ENCODE results near the gene ZFP2. TPM values are rescaled to one million over a fixed set of nuclear protein-coding genes. Genes with fewer than 3 reads are reported as not detected.
"Not testable (repeated sequence)": the region's sequence is repeated elsewhere in the genome, so short reads cannot be mapped to it uniquely, and the experiment has no call there.

The ZFP2 gene
- total RNA-seq, 1 experiment from 2014 or later = 0.54 TPM

DNA sequence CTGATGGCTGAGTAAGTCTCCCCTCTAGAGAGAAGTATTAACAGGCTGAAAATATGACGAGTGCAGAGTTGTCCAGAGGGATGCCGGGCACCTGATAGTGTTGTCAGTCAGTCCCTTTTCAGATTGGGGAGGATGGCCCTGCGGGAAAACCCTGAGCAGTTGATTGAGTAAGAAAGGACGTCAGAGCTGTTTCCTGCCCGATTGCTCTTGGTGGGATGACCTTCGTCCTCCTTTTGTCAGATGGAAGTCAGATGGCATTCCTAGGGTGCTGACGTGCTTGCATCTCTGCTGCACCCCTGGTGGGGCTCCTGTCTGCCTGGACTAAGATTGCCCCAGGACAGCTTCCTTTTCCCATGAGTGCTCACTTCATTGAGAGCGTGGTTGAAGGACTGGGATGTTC lies 26.1 kb upstream of the ZFP2 start:
- POLR2A ChIA-PET = no interaction called here

DNA sequence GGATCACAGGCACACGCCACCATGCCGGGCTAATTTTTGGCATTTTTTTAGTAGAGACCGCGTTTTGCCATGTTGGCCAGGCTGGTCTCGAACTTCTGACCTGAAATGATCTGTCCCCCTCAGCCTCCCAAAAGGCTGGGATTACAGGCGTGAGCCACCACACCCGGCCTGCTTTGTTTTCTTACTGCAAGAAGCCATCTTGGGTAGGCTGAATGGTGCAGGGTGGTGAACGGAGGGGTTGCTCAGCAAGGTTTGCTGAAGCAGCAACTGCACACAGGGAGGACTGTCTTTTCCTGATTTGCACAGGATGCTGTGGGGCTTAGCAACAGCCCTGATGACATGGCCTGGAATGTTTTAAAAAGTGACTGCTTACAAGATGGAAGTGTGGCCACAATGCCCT lies 25.3 kb upstream of the ZFP2 start:
- BruUV-seq (replicated peaks) = no TSS peak

More for the DNA sequence above, 26.1 kb upstream of the ZFP2 start:
- Mint-ChIP-seq H3K9me3 (ENCODE audit: unreplicated experiment) (peaks cover 43% of the 10 kb centered on the region), H3K4me1 (ENCODE audit: insufficient read depth, unreplicated experiment) (no peaks in the 10 kb centered on the region), H3K27ac (ENCODE audit: low read depth, unreplicated experiment) (no peak overlapping the region), H3K27me3 (ENCODE audit: insufficient read depth, unreplicated experiment) (no peaks in the 10 kb centered on the region), H3K4me3 (ENCODE audit: unreplicated experiment) (no peak overlapping the region), H3K36me3 (ENCODE audit: insufficient read depth, unreplicated experiment) (peaks cover 98% of the 10 kb centered on the region)
- no peak for DNase-seq (ENCODE audit: unreplicated experiment)
- BruUV-seq (replicated peaks) = no TSS peak
- intact Hi-C loops (cut with micrococcal nuclease) = no loop called here
- no peak for TF ChIP-seq CTCF (IDR thresholded peaks at IDR 0.05; ENCODE audit: unreplicated experiment)
- CTCF ChIA-PET = no interaction called here

DNA sequence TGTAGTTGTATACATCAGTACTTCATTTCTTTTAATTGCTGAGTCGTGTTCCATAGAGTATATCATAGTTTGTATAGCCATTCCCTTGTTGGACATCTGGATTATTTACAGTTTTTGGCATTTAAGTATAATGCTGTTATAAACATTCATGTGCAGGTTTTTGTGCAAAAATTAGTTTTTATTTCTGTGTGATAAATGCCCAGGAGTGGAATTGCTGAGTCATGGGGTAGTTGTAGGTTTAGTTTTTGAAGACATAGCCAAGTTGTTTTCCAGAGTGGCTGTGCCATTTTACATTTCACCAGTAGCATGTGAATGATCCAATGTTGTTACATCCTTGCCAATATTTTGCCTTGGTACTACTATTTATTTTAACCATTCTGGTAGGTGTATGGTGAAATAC lies 23.4 kb upstream of the ZFP2 start:
- Mint-ChIP-seq H3K4me1 (ENCODE audit: insufficient read depth, unreplicated experiment) (no peaks in the 10 kb centered on the region), H3K27me3 (ENCODE audit: insufficient read depth, unreplicated experiment) (no peaks in the 10 kb centered on the region), H3K4me3 (ENCODE audit: unreplicated experiment) (no peak overlapping the region), H3K36me3 (ENCODE audit: insufficient read depth, unreplicated experiment) (peaks cover 98% of the 10 kb centered on the region), H3K9me3 (ENCODE audit: unreplicated experiment) (peaks cover 70% of the 10 kb centered on the region), H3K27ac (ENCODE audit: low read depth, unreplicated experiment) (no peak overlapping the region)
- POLR2A ChIA-PET = no interaction called here
- no TSS peak for BruUV-seq (replicated peaks)
- intact Hi-C loops (cut with micrococcal nuclease) = no loop called here
- no peak for DNase-seq (ENCODE audit: unreplicated experiment)
- CTCF ChIA-PET = interaction anchor here (0.7 kb wide), 1 partner anchor 48 kb away, joined by 3 read pairs; no protein-coding TSS in a partner anchor
- TF ChIP-seq CTCF (IDR thresholded peaks at IDR 0.05; ENCODE audit: unreplicated experiment) = no peak

More for the DNA sequence above, 25.3 kb upstream of the ZFP2 start:
- ChIA-PET POLR2A (no interaction called here), CTCF (no interaction called here)
- Mint-ChIP-seq H3K9me3 (ENCODE audit: unreplicated experiment) (peaks cover 51% of the 10 kb centered on the region), H3K4me1 (ENCODE audit: insufficient read depth, unreplicated experiment) (no peaks in the 10 kb centered on the region), H3K36me3 (ENCODE audit: insufficient read depth, unreplicated experiment) (peaks cover 98% of the 10 kb centered on the region), H3K27ac (ENCODE audit: low read depth, unreplicated experiment) (no peak overlapping the region), H3K27me3 (ENCODE audit: insufficient read depth, unreplicated experiment) (no peaks in the 10 kb centered on the region), H3K4me3 (ENCODE audit: unreplicated experiment) (no peak overlapping the region)
- intact Hi-C loops (cut with micrococcal nuclease) = no loop called here
- no peak for TF ChIP-seq CTCF (IDR thresholded peaks at IDR 0.05; ENCODE audit: unreplicated experiment)
- DNase-seq (ENCODE audit: unreplicated experiment) = no peak

- DNase-seq (ENCODE audit: unreplicated experiment); H3K27ac Mint-ChIP-seq (ENCODE audit: low read depth, unreplicated experiment); H3K4me3 Mint-ChIP-seq (ENCODE audit: unreplicated experiment); CTCF ChIA-PET; H3K27me3 Mint-ChIP-seq (ENCODE audit: insufficient read depth, unreplicated experiment); H3K4me1 Mint-ChIP-seq (ENCODE audit: insufficient read depth, unreplicated experiment); intact Hi-C loops (cut with micrococcal nuclease): not testable (repeated sequence)
- peaks cover 41% of the 10 kb centered on the region for H3K9me3 Mint-ChIP-seq (ENCODE audit: unreplicated experiment)
- H3K36me3 Mint-ChIP-seq (ENCODE audit: insufficient read depth, unreplicated experiment) = peaks cover 93% of the 10 kb centered on the region
- BruUV-seq (replicated peaks) = TSS peak; percentile 26
- POLR2A ChIA-PET = interaction anchor here (0.7 to 1.1 kb wide), 2 partner anchors 18 to 177 kb away, joined by 3 read pairs; partner anchors contain the start of gene ZNF354C
These were observed 12.5 kb upstream of the ZFP2 start for GRCh38 chr5:178883115-178883694.
